H9 (cell line): ENCODE measurements around the gene WWC1. TPM values are rescaled to one million over a fixed set of nuclear protein-coding genes. Genes with fewer than 3 reads are reported as not detected.
A peak's percentile ranks its signal among the peaks of the same experiment; 100 is the strongest.

ENCODE experiments used
- DNase-seq: peaks from one replicate; pipeline ENCODE4 v3.0.0-alpha.2; 2017
- H2AFZ ChIP-seq: one replicate; pipeline ENCODE4 v1.6.1; 2013; ENCODE audit warnings: mild to moderate bottlenecking, low read length, control low read depth, moderate library complexity
- H2AK5ac ChIP-seq: 2 replicates; pipeline ENCODE4 v1.6.1; 2013; ENCODE audit warnings: low read length, control low read depth, mixed read lengths; ENCODE audit not compliant: insufficient read length
- H2BK120ac ChIP-seq: one replicate; pipeline ENCODE4 v1.6.1; 2013; ENCODE audit warnings: low read depth, mild to moderate bottlenecking, low read length, control low read depth, inconsistent platforms; ENCODE audit not compliant: poor library complexity, severe bottlenecking
- H2BK12ac ChIP-seq: 2 replicates; pipeline ENCODE4 v1.6.1; 2013; ENCODE audit warnings: low read length, control low read depth, mixed read lengths, low read depth; ENCODE audit not compliant: insufficient read length
- H2BK15ac ChIP-seq: 2 replicates; pipeline ENCODE4 v1.6.1; 2013; ENCODE audit warnings: low read depth, low read length, control low read depth
- H2BK20ac ChIP-seq: one replicate; pipeline ENCODE4 v1.6.1; 2013; ENCODE audit warnings: low read depth, mild to moderate bottlenecking, low read length, control low read depth, inconsistent platforms; ENCODE audit not compliant: poor library complexity, severe bottlenecking
- H2BK5ac ChIP-seq: 2 replicates; pipeline ENCODE4 v1.6.1; 2013; ENCODE audit warnings: low read length, control low read depth, mixed read lengths; ENCODE audit not compliant: insufficient read length
- H3K14ac ChIP-seq: 2 replicates; pipeline ENCODE4 v1.6.1; 2013; ENCODE audit warnings: low read length, control low read depth; ENCODE audit not compliant: insufficient read depth
- H3K18ac ChIP-seq: 2 replicates; pipeline ENCODE4 v1.6.1; 2013; ENCODE audit warnings: low read depth, mild to moderate bottlenecking, mixed read lengths, low read length, control low read depth; ENCODE audit not compliant: insufficient read length
- H3K23ac ChIP-seq: 2 replicates; pipeline ENCODE4 v1.6.1; 2013; ENCODE audit warnings: low read length, control low read depth, mixed read lengths, low read depth; ENCODE audit not compliant: insufficient read length
- H3K23me2 ChIP-seq: 2 replicates; pipeline ENCODE4 v1.6.1; 2013; ENCODE audit warnings: low read depth, mild to moderate bottlenecking, mixed read lengths, low read length, control low read depth; ENCODE audit not compliant: insufficient read length, poor library complexity, severe bottlenecking
- H3K27ac ChIP-seq: 2 replicates; pipeline ENCODE4 v1.5.1; 2013; ENCODE audit warnings: low read length, control low read depth, mixed read lengths, low read depth; ENCODE audit not compliant: insufficient read length
- H3K27me3 ChIP-seq: 2 replicates; pipeline ENCODE4 v1.6.1; 2013; ENCODE audit warnings: low read length, control low read depth, inconsistent platforms; ENCODE audit not compliant: insufficient read depth
- H3K4ac ChIP-seq: 2 replicates; pipeline ENCODE4 v1.6.1; 2013; ENCODE audit warnings: low read depth, mild to moderate bottlenecking, control low read depth, inconsistent platforms, low read length, moderate library complexity
- H3K4me1 ChIP-seq: 2 replicates; pipeline ENCODE4 v1.6.1; 2013; ENCODE audit warnings: low read length, control low read depth, inconsistent platforms; ENCODE audit not compliant: insufficient read depth
- H3K4me2 ChIP-seq: 2 replicates; pipeline ENCODE4 v1.6.1; 2013; ENCODE audit warnings: low read length, control low read depth, mixed read lengths; ENCODE audit not compliant: insufficient read length, insufficient read depth
- H3K56ac ChIP-seq: 2 replicates; pipeline ENCODE4 v1.6.1; 2013; ENCODE audit warnings: low read depth, mild to moderate bottlenecking, mixed read lengths, low read length, control low read depth; ENCODE audit not compliant: insufficient read length
- H3K79me1 ChIP-seq: 2 replicates; pipeline ENCODE4 v1.6.1; 2013; ENCODE audit warnings: low read depth, mild to moderate bottlenecking, moderate library complexity, low read length, control low read depth, inconsistent platforms; ENCODE audit not compliant: insufficient read depth, poor library complexity, severe bottlenecking
- H3K79me2 ChIP-seq: 2 replicates; pipeline ENCODE4 v1.6.1; 2013; ENCODE audit warnings: low read length, control low read depth, inconsistent platforms; ENCODE audit not compliant: insufficient read depth
- H3K9ac ChIP-seq: 2 replicates; pipeline ENCODE4 v1.6.1; 2013; ENCODE audit warnings: low read length, control low read depth, mixed read lengths; ENCODE audit not compliant: insufficient read length; ENCODE audit errors: extremely low read depth
- H3K9me3 ChIP-seq: one replicate; pipeline ENCODE4 v1.6.1; 2013; ENCODE audit warnings: low read depth, low read length, inconsistent platforms; ENCODE audit not compliant: control insufficient read depth
- H3T11ph ChIP-seq: one replicate; pipeline ENCODE4 v1.6.1; 2013; ENCODE audit warnings: mild to moderate bottlenecking, low read length, control low read depth, inconsistent platforms
- H4K20me1 ChIP-seq: one replicate; pipeline ENCODE4 v1.6.1; 2013; ENCODE audit not compliant: control insufficient read depth, insufficient read length, insufficient read depth
- H4K5ac ChIP-seq: 2 replicates; pipeline ENCODE4 v1.6.1; 2013; ENCODE audit warnings: low read depth, mild to moderate bottlenecking, mixed read lengths, low read length, control low read depth; ENCODE audit not compliant: insufficient read length
- H4K8ac ChIP-seq: replicated peaks from 2 replicates; pipeline ENCODE4 v1.6.1; 2013; ENCODE audit warnings: low read length, control low read depth, mixed read lengths, low read depth; ENCODE audit not compliant: insufficient read length
- H4K91ac ChIP-seq: 2 replicates; pipeline ENCODE4 v1.6.1; 2013; ENCODE audit warnings: low read depth, mild to moderate bottlenecking, moderate library complexity, mixed read lengths, low read length, control low read depth; ENCODE audit not compliant: insufficient read length
- H3K27ac Mint-ChIP-seq, 3 experiments: 2 replicates in 2 of 3; 3 replicates in 1 of 3; pipeline ENCODE4 v1.8.0; 2020 to 2021; ENCODE audit warnings: mixed read lengths in 3 of 3, mild to moderate bottlenecking in 1 of 3, moderate library complexity in 1 of 3
- H3K27me3 Mint-ChIP-seq: 2 replicates; pipeline ENCODE4 v1.8.0; 2021; ENCODE audit warnings: low read depth, mild to moderate bottlenecking, moderate library complexity, mixed read lengths
- H3K36me3 Mint-ChIP-seq, 3 experiments: 2 replicates in 2 of 3; 3 replicates in 1 of 3; pipeline ENCODE4 v1.8.0; 2020 to 2021; ENCODE audit warnings: low read depth in 3 of 3, mixed read lengths in 3 of 3; ENCODE audit not compliant: insufficient read depth in 1 of 3
- H3K4me1 Mint-ChIP-seq, 2 experiments: 2 replicates each; pipeline ENCODE4 v1.8.0; 2020; ENCODE audit warnings: mixed read lengths in 2 of 2
- H3K4me3 Mint-ChIP-seq, 2 experiments: 2 replicates in 1 of 2; 3 replicates in 1 of 2; pipeline ENCODE4 v1.8.0; 2020 to 2021; ENCODE audit warnings: mild to moderate bottlenecking in 2 of 2, mixed read lengths in 2 of 2, moderate library complexity in 1 of 2
- H3K9me3 Mint-ChIP-seq, 2 experiments: 2 replicates in 1 of 2; 3 replicates in 1 of 2; pipeline ENCODE4 v1.8.0; 2020; ENCODE audit warnings: mild to moderate bottlenecking in 2 of 2, mixed read lengths in 2 of 2, moderate library complexity in 1 of 2
- WGBS: extraction: QIAGEN DNeasy Blood & Tissue Kit; methylation state at CpG from one replicate; pipeline ENCODE4 v1.1.7; 2013; ENCODE audit warnings: missing lambda C conversion rate, low lambda C conversion rate, mixed read lengths; ENCODE audit not compliant: insufficient read length; ENCODE audit errors: extremely low coverage; 5-methylcytosine and 5-hydroxymethylcytosine counted together
- total RNA-seq: library from RNA; stranded (reverse); gene quantifications from 2 replicates; pipeline ENCODE4 v1.2.1, GENCODE V29; 2021
- TF ChIP-seq, protein P1 (sequence below): fragments of 200-600 bp; sonication (generic); conservative IDR thresholded peaks from 3 replicates; pipeline ENCODE4 v1.8.0; 2021; ENCODE audit warnings: antibody characterized with exemption, mild to moderate bottlenecking

Gene WWC1
- total RNA-seq, 1 experiment from 2014 or later, result 28.2 TPM

DNA sequence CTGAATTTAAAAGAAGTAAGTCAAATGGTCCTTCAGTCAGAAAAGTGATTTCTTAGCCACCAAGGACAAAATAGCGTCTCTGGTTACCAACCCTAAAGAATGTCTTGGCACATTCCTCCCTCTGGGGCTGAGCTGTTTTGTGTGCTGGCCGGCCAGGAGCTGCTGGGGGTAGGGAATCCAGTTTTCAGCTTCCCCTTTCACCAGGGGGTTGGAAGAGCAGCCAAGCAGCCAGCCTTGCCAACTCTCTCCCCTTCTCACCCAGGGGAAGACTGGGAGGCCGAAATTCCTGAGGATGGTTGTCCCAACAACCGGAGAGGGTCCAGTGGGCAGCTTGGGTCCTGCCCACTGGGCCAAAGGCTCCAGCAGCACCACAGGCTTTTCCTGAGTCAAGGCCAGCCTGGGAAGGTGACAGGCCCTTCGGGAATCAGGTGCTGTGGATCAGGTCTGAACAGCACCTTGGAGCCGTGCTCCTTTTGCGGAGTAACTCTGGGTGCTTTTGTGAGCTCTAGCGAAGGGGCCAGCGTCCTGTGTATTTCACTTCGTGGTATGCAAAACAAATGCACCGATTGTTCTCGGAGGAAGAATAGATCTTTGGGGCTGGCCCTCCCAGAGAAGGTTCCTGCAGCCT lies 4.2 kb downstream of the WWC1 start:
- Histone ChIP-seq H3K4me2 (peak overlapping the region; percentile 15), H3K27ac (peak overlapping the region; percentile 13), H2BK120ac (no peak overlapping the region), H3K18ac (no peak overlapping the region), H2BK20ac (no peak overlapping the region), H3K56ac (no peak overlapping the region), H2BK12ac (no peak overlapping the region), H3K4me1 (peaks cover 13% of the 10 kb centered on the region; the same call in 1 of the 2 replicates), H3K23ac (no peak overlapping the region), H2AK5ac (no peak overlapping the region), H3T11ph (no peak overlapping the region), H2BK5ac (no peak overlapping the region), H3K14ac (peak overlapping the region; percentile 62; the same call in 1 of the 2 replicates), H3K4ac (no peak overlapping the region), H2AFZ (no peak overlapping the region), H3K79me1 (no peaks in the 10 kb centered on the region), H2BK15ac (no peak overlapping the region), H4K5ac (no peak overlapping the region), H3K9me3 (no peaks in the 10 kb centered on the region), H3K9ac (no peak overlapping the region), H3K27me3 (no peaks in the 10 kb centered on the region), H4K8ac (no peak overlapping the region), H4K20me1 (no peaks in the 10 kb centered on the region), H4K91ac (no peak overlapping the region), H3K23me2 (peaks cover 13% of the 10 kb centered on the region), H3K79me2 (peaks cover 6% of the 10 kb centered on the region; the same call in 1 of the 2 replicates)
- H3K4me3 Mint-ChIP-seq, result peak overlapping the region; percentile 35 to 65; a peak in 4 of 5 replicates
- peak overlapping the region; percentile 53 to 98 (median 95) for H3K27ac Mint-ChIP-seq
- peaks cover 58 to 72% of the 10 kb centered on the region in 2 experiments for H3K4me1 Mint-ChIP-seq
- no CpG with 5 or more reads among the region's 12 CpGs for WGBS
- H3K27me3 Mint-ChIP-seq, result no peaks in the 10 kb centered on the region; the same call in 1 of the 2 replicates
- H3K9me3 Mint-ChIP-seq, result no peaks in the 10 kb centered on the region; a peak in 1 of 5 replicates
- TF ChIP-seq, protein P1, sequence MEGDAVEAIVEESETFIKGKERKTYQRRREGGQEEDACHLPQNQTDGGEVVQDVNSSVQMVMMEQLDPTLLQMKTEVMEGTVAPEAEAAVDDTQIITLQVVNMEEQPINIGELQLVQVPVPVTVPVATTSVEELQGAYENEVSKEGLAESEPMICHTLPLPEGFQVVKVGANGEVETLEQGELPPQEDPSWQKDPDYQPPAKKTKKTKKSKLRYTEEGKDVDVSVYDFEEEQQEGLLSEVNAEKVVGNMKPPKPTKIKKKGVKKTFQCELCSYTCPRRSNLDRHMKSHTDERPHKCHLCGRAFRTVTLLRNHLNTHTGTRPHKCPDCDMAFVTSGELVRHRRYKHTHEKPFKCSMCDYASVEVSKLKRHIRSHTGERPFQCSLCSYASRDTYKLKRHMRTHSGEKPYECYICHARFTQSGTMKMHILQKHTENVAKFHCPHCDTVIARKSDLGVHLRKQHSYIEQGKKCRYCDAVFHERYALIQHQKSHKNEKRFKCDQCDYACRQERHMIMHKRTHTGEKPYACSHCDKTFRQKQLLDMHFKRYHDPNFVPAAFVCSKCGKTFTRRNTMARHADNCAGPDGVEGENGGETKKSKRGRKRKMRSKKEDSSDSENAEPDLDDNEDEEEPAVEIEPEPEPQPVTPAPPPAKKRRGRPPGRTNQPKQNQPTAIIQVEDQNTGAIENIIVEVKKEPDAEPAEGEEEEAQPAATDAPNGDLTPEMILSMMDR, result peak; percentile 73
- DNase-seq, result peak; percentile 85
- H3K36me3 Mint-ChIP-seq, result no peaks in the 10 kb centered on the region; a peak in 3 of 7 replicates
